HG03159 (cell line): ENCODE measurements around the gene MAP6D1.

ENCODE experiments used
- ATAC-seq: cut with Tn5 transposase; IDR thresholded peaks from one replicate; pipeline ENCODE4 v1.9.1; 2021; ENCODE audit warnings: mild to moderate bottlenecking, moderate library complexity; ENCODE audit not compliant: unreplicated experiment

MAP6D1 gene

DNA sequence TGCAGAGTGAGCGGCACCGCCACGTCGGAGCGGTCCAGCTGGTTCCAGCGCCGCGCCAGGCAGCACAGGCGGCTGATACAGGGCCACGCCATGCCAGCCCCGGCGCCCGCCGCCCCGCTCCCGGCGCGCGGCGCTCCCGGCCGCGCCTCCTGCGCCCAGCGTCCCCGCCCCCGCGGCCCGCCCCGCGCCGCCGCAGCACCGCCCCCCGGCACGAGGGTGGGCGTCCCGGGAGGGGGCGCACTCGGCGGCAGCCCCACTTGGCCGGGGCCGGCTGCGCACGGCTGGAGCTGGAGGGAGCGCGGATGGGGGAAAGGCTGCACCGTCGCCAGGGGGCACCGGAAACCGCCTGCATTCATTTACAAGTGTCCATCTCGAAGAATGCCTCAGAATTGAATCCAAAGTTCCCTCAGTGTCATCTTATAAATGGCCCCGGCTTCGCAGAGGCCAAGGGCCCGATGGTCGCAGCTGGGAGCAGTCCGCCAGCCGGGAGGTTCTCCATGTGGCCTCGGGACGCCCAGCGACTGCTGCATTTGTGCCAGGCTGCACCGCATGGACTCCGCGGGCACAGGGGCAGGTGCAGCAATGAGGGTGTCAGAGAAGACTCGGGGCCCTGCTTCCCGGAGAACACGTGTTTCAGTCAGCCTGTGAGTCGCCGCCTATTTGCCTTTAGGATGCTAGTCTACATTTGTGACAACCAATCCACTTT lies at the start of gene MAP6D1:
TSS of gene MAP6D1 (minus strand) at position 122 of the 706 bp plus-strand sequence. CDS start at position 92, 30 bp downstream.
- no peak for ATAC-seq

DNA sequence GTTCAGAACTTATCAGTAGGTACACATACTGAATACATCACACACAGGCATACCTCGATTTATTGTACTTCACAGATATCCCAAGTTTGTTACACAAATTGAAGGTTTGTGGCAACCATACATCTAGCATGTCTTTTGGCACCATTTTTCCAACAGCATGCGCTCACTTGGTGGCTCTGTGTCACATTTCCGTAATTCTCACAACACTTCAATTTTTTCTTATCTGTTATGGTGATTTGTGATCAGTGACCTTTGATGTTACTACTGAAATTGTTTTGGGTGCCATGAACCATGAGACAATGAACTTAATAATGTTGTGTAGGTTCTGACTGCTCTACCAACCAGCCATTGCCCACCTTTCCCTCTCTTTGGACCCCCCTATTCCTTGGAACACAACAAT lies 48.5 kb upstream of the MAP6D1 start:
- no peak for ATAC-seq

DNA sequence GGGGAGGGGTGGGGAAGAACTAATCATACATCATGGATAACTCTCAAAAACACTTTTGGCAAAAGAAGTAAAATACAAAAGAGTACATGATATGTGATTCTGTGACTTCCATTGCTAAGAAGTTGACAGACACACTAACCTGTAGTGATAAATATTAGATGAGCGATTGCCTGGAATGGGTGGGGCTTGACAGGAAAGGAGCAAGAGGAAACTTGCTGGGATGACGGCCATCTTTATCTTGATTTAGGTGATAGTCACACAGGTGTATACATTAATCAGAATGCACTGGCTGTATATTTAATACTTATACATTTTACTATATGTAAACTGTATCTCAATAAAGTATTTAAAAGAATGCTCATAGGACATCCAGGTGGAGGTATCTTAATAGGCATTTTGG lies 46.2 kb upstream of the MAP6D1 start:
- no peak for ATAC-seq

GRCh38 chr3:183870563-183870962 lies 45.2 kb upstream of the MAP6D1 start:
- ATAC-seq = no peak

DNA sequence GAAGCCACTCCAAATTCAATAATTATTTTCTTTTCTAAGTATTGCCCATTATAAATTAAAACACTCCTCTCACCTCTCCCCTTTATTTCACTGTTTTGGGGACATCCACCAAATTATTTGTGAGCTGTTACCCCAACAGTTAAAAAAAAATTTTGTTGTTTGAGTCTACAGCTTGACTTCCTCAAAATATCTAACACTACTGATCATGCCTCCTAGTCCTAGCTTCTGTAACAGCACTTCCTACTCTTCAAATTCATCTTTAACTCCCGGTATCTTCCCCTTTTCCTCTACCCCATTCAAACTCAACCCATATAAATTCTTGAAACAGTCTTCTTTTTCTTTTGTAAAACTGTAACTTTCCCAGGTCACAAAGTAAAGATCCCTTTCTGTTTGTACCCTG lies 43.4 kb upstream of the MAP6D1 start:
- no peak for ATAC-seq

- no peak for ATAC-seq
Measured at GRCh38 chr3:183862610-183863009, 37.2 kb upstream of the MAP6D1 start.

DNA sequence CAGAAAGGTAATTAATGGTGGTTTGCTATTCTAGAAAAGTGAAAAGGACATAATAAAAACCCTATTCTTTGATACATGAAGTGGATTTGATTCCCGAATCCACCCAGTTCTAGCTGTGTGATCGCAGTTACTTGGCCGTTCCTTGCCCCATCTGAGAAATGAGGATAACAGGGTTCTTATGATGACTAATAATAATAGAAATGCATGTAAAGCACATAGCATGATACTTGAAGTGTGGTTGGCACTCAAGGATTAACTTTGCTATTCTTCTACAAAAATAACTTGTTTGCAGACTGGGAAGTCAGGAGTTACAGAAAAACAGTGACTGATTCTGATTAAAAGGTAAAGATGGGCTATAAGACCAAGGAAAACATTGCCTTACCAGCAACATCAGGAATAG lies 32.5 kb upstream of the MAP6D1 start:
- ATAC-seq = no peak

DNA sequence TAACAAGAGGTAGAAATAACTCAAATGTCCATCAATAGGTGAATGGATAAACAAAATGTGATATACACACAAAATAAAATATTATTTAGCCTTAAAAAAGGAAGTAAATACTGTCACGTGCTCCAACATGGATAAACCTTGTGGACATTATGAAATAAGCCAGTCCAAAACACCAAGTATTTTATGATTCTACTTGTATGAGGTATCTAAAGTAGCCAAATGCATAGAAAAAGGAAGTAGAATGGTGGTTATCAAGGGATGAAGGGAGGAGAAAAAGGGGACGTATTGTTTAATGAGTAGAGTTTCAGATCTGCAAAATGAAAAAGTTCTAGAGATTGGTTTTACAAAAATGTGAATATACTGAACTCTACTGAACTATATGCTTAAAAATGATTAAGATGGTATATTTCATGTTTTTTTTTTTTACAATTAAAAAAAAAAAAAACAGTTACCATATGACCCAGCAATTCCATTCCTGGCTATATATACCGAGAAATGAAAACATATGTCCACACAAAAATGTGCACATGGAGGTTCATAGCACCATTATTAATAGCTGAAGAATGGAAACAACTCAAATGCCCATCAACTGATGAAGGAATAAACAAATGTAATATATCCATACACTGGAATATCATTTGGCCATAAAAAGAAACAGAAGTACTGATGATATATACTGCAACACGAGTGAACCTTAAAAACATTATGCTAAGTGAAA lies 29.1 kb upstream of the MAP6D1 start:
- no peak for ATAC-seq

DNA sequence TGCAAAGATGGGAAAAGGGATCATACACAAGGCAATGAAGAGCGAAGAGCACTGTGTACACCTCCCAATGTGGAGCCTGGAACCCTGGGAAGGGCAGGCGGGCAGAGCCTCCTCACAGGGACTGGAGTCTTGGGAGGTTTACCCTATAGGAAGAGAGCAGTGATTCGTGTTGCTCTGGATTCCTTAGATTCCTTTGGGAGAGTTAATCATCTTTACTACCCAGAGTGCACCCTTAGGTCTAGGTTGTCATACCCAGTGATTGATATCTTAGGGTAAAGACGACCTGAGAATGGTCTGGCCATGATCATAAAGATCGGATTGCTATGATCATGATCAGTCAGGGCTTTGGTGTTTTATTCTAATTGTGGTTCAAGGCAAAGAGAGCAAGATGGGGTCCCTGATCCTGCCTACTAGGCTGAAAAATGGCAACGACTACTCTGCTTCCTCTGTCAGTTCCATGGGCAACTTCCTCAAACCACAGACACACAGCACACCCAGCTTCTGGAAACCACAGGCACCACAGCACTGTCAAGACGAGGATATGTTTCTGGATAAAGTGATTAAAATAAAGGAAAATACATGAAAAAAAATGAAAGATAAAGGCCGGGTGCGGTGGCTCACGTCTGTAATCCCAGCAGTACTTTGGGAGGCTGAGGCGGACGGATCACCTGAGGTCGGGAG lies 20.4 kb upstream of the MAP6D1 start:
- ATAC-seq = no peak

DNA sequence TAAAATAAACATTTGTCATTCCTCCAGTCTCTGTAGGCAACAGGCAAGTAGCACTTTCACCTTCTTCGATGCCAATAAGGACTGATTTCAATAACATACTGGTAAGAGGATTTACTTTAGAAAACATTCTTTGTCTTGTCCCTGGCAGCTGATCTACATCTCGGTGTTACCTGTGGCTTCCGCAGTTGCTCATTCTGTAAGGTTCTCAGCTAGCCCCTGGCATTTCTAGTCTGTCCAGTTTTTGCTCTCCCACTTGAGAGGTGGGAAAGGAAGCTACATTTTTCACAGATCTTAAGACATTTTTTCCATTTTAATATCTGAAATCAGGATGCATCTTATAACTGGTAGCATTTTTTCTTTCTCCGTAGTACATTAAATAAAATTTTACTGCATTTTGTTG lies 19.7 kb upstream of the MAP6D1 start:
- ATAC-seq = no peak

DNA sequence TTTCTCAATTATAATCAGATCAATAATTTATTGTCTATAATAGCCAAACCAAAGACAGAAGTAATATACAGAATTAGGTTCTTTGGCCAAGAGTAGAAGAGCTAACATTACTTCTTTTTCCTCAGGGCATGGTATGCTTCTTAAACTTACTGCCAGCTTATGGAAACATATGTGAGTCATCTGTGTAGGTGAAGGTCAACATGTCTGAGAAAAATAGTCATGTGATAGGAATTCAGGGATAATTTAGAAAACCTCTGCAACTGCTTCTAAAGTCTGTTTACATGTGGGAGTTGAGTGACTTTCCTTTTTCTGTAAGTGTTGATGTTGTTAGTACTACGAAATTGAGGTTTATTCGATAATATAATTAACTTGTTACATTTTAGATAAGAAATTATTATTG lies 19.2 kb upstream of the MAP6D1 start:
- ATAC-seq = no peak

DNA sequence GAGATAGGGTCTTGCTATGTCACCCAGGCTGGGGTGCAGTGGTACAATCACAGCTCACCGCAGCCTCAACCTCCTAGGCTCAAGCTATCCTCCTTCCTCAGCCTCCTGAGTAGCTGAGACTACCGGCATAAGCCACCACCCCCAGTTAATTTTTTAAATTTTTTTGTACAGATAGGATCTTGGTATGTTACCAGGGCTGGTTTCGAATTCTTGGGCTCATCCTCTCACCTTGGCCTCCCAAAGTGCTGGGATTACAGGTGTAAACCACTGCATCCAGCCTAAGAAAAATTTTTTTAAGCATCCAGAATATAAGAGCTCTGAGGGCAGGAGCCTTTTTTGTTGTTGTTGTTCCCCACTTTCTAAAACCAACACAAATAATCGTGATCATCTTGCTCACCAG lies 14.4 kb upstream of the MAP6D1 start:
- no peak for ATAC-seq

DNA sequence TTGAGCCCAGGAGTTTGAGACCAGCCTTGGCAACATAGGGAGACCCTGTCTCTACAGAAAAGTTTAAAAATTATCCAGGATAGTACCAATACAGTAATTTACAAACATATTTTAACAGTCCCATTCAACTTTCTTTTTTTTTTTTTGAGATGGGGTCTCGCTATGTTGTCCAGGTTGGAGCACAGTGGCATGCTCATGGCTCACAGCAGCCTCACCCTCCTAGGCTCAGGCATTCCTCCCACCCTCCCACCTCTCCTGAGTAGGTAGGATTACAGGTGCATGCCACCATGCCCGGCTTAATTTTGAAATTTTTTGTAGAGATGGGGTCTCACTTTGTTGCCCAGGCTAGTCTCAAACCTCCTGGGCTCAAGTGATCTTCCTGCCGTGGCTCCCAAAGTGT lies 12.5 kb upstream of the MAP6D1 start:
- no peak for ATAC-seq

DNA sequence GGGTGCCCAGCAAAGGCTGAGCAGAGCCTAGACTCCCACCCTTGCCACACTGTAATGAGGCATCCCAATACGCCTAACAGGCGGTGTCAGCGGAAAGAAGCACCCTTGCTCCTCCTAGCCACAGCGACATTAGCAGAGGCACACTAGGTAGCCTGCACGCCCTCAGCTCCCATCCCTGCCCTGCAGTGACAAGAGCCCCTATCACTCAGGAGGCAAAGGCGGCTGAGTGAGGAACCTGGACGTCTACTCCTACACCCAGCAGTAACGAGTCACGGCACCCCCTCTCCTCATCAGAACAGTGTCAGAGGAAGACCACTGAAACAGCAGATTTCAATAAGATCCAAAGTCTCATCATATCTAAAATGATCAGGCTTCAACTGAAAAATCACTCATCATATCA lies 12.0 kb upstream of the MAP6D1 start:
- no peak for ATAC-seq

DNA sequence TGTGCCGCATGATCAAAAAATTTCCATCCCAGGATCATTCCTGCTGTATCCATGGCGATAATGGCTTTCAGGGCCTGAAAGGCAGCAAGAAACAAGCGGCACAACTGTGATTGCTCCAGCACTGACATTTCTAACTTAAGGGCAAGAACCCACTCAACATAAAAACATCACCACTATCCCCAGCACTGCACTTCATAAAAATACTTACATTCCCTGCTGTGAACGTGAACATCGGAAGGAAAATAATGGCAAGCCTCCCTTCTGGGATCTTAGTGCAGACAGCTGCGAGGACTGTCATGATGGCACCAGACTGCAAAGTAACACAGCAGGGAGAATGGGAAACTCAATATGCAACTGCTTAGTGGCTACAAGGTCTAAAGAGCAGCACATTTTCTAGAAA lies 8.1 kb upstream of the MAP6D1 start:
- ATAC-seq = no peak

DNA sequence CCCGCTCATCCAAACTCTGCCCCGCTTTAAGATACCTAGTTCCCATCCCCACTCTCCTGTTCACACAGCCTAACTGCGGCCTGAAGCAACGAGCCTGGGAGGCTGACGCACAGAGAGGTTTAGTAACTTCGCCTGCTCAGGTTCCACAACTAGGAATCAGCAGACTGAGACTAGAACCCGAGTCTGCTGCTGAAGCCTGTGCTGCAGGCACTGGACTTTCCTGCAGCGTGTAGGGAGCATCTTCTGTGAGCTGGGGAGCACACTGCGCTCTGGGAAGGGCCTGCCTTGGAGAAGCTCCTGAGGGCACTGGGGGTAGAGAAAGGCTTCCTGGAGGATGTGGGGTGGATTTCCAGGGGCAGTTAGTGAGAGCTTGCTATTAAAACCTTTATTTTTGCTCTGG lies 4.8 kb upstream of the MAP6D1 start:
- ATAC-seq = no peak

- ATAC-seq = no peak
Measured at GRCh38 chr3:183829466-183829865, 4.1 kb upstream of the MAP6D1 start.

DNA sequence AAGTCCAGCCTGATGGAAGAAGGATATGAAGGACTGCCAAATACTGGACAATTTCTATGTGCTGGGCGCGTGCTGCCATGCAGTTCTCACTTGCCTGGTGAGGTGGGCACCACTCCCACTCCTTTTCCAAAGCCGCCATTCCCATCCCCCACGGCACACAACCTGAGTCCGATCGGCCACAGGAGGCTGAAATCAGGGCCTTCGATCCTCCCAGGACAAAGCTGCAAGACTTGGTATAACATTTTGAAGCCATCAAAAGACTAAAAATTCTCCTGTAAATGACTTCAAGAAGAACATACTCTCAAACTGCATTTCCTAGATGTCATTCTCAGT lies 3.1 kb upstream of the MAP6D1 start:
- ATAC-seq = no peak

- no peak for ATAC-seq
Measured at GRCh38 chr3:183827809-183828537, 2.6 kb upstream of the MAP6D1 start.

GRCh38 chr3:183826448-183827250 lies 1.3 kb upstream of the MAP6D1 start:
- ATAC-seq = no peak
